Endothelial cell of umbilical vein (primary cell): ENCODE results near the gene ZNF783. TPM values are rescaled to one million over a fixed set of nuclear protein-coding genes. Genes with fewer than 3 reads are reported as not detected.

Experiments
- BruUV-seq: library from RNA; stranded (reverse); fragments of 400-500 nt; replicated peaks from 2 replicates; lab custom pipeline; 2021; lab: Mats Ljungman, UMichigan
- CTCF ChIA-PET: fragments of 300-600, 350-600 bp; sonication (Branson Sonifier 250); formaldehyde crosslinking; loops from one replicate; lab custom pipeline; 2021; ENCODE audit warnings: antibody characterized with exemption, inconsistent platforms; lab: Charles Lee
- POLR2A ChIA-PET: fragments of 300-600, 350-600 bp; sonication (Branson Sonifier 250); formaldehyde crosslinking; loops from one replicate; lab custom pipeline; 2021; ENCODE audit warnings: antibody characterized with exemption, inconsistent platforms; lab: Charles Lee
- DNase-seq: peaks from one replicate; pipeline ENCODE4 v3.0.0-alpha.2; 2011; ENCODE audit warnings: low read depth, low spot score
- FAIRE-seq: peaks from 2 replicates; lab custom pipeline; 2011; peaks lifted over from hg19 to GRCh38; lab: Jason Lieb, UNC
- H2AFZ ChIP-seq: 2 replicates; pipeline ENCODE4 v1.6.0; 2012; ENCODE audit warnings: low read depth, low read length, control low read depth, inconsistent platforms
- H3K27ac ChIP-seq: 2 replicates; pipeline ENCODE4 v1.5.1; 2011; ENCODE audit warnings: low read depth, mild to moderate bottlenecking, control low read depth, low read length, moderate library complexity; ENCODE audit not compliant: insufficient read depth
- H3K27me3 ChIP-seq, 2 experiments: 2 replicates each; pipeline versions ENCODE4 v1.6.0 to v1.6.1; 2011; ENCODE audit warnings: low read length in 2 of 2, mixed read lengths in 1 of 2; ENCODE audit not compliant: control insufficient read depth in 2 of 2, insufficient read depth in 2 of 2
- H3K36me3 ChIP-seq, 2 experiments: 2 replicates in 1 of 2; 3 replicates in 1 of 2; pipeline ENCODE4 v1.5.1; 2011; ENCODE audit warnings: low read length in 2 of 2, mild to moderate bottlenecking in 1 of 2, moderate library complexity in 1 of 2; ENCODE audit not compliant: control insufficient read depth in 2 of 2, insufficient read depth in 2 of 2; ENCODE audit errors: extremely low read depth in 1 of 2
- H3K4me1 ChIP-seq: 3 replicates; pipeline ENCODE4 v1.5.1; 2011; ENCODE audit warnings: mild to moderate bottlenecking, low read length; ENCODE audit not compliant: control insufficient read depth, insufficient read depth; ENCODE audit errors: extremely low read depth
- H3K4me2 ChIP-seq: 2 replicates; pipeline ENCODE4 v1.6.1; 2011; ENCODE audit warnings: low read length, control low read depth, mixed read lengths; ENCODE audit not compliant: insufficient read depth
- H3K4me3 ChIP-seq, 3 experiments: fragments of 200-600 bp in 1 of 3; sonication (generic), shearing (Covaris generic) in 1 of 3; replicated peaks in 1 of 3; 2 replicates each; pipeline ENCODE4 v1.5.1; 2011 to 2016; ENCODE audit warnings: control low read depth in 3 of 3, low read length in 3 of 3, mild to moderate bottlenecking in 2 of 3, inconsistent platforms in 1 of 3, low read depth in 1 of 3, moderate library complexity in 1 of 3; ENCODE audit not compliant: insufficient read depth in 1 of 3
- H3K79me2 ChIP-seq: 2 replicates; pipeline ENCODE4 v1.6.0; 2012; ENCODE audit warnings: low read length, inconsistent platforms; ENCODE audit not compliant: control insufficient read depth, insufficient read depth
- H3K9ac ChIP-seq: replicated peaks from 2 replicates; pipeline ENCODE3; 2011; ENCODE audit warnings: low read length, control low read depth; ENCODE audit not compliant: insufficient read depth; ENCODE audit errors: extremely low read depth
- H3K9me1 ChIP-seq: replicated peaks from 3 replicates; pipeline ENCODE4 v1.6.0; 2011; ENCODE audit warnings: mild to moderate bottlenecking, low read length; ENCODE audit not compliant: control insufficient read depth, insufficient read depth; ENCODE audit errors: extremely low read depth
- H3K9me3 ChIP-seq: replicated peaks from 2 replicates; pipeline ENCODE4 v1.5.1; 2012; ENCODE audit warnings: low read length, inconsistent platforms; ENCODE audit not compliant: control insufficient read depth, insufficient read depth
- H4K20me1 ChIP-seq: replicated peaks from 2 replicates; pipeline ENCODE3; 2011; ENCODE audit warnings: mild to moderate bottlenecking, low read length; ENCODE audit not compliant: control insufficient read depth, insufficient read depth; ENCODE audit errors: extremely low read depth
- EZH2 ChIP-seq: IDR thresholded peaks from 2 replicates; pipeline ENCODE4 v1.6.1; 2012; ENCODE audit warnings: borderline replicate concordance, low read depth, mild to moderate bottlenecking, moderate library complexity, low read length, inconsistent platforms; ENCODE audit not compliant: severe bottlenecking
- FOS ChIP-seq: IDR thresholded peaks from 2 replicates; pipeline ENCODE4 v1.6.1; 2011; ENCODE audit warnings: mild to moderate bottlenecking, low read length, moderate library complexity, borderline replicate concordance; ENCODE audit not compliant: insufficient read depth
- GATA2 ChIP-seq: IDR thresholded peaks from 2 replicates; pipeline ENCODE4 v1.7.0; 2011; ENCODE audit warnings: low read depth, mild to moderate bottlenecking, moderate library complexity, mixed read lengths, low read length; ENCODE audit not compliant: insufficient read length, insufficient read depth
- JUN ChIP-seq: IDR thresholded peaks from 2 replicates; pipeline ENCODE4 v1.6.1; 2011; ENCODE audit warnings: borderline replicate concordance, low read depth; ENCODE audit not compliant: insufficient read length, insufficient read depth
- MYC ChIP-seq: IDR thresholded peaks from one replicate; pipeline ENCODE4 v1.6.1; 2011; ENCODE audit warnings: mild to moderate bottlenecking, low read depth, low read length
- POLR2A ChIP-seq: IDR thresholded peaks from 2 replicates; pipeline ENCODE4 v1.6.1; 2012; ENCODE audit warnings: low read depth, mild to moderate bottlenecking, control low read depth, low read length
- POLR2AphosphoS5 ChIP-seq: IDR thresholded peaks from 2 replicates; pipeline ENCODE4 v1.6.1; 2012; ENCODE audit warnings: low read depth, mild to moderate bottlenecking, control low read depth, low read length, moderate library complexity; ENCODE audit not compliant: insufficient read depth
- dilution Hi-C: fragments of 300-500 bp; cut with MboI; formaldehyde crosslinking; loops from one replicate; pipeline ENCODE4 v1.15.0; 2019; ENCODE audit warnings: low sequenced_read_pairs; ENCODE audit not compliant: extremely low pct_ligation_motif_present
- intact Hi-C: fragments of 100-400 bp; cut with micrococcal nuclease; formaldehyde crosslinking; loops from one replicate; pipeline ENCODE4 v1.10.0; 2022
- polyA plus RNA-seq, 4 experiments: library from polyadenylated mRNA; depleted of rRNA in 3 of 4; stranded (reverse) in 3 of 4; unstranded in 1 of 4; fragments of >200 nt; gene quantifications; 2 replicates each; pipeline versions ENCODE4 v1.2.1 to v1.2.3, GENCODE V29; 2011 to 2012; ENCODE audit warnings: missing spikeins in 1 of 4
- total RNA-seq: library from RNA; stranded (reverse); gene quantifications from 2 replicates; pipeline ENCODE4 v1.2.3, GENCODE V29; 2021
- TF ChIP-seq, protein P1 (sequence below), 2 donors: IDR thresholded peaks; 1 replicate in 1 of 2; 2 replicates in 1 of 2; pipeline ENCODE4 v1.5.1; 2011; ENCODE audit warnings: low read length in 2 of 2, mild to moderate bottlenecking in 2 of 2, moderate library complexity in 2 of 2, control low read depth in 1 of 2, inconsistent platforms in 1 of 2, low read depth in 1 of 2; ENCODE audit not compliant: insufficient read depth in 1 of 2; ENCODE audit errors: extremely low read depth in 1 of 2
- TF ChIP-seq, protein P2 (sequence below): IDR thresholded peaks from 2 replicates; pipeline ENCODE4 v1.6.1; 2011; ENCODE audit not compliant: insufficient read depth, insufficient read length

The ZNF783 gene
- total and polyA plus RNA-seq, 2 donors (not counting 3 experiments of a cell fraction or from before 2014, with no cell fraction given), result 7.3 to 9.8 TPM

DNA sequence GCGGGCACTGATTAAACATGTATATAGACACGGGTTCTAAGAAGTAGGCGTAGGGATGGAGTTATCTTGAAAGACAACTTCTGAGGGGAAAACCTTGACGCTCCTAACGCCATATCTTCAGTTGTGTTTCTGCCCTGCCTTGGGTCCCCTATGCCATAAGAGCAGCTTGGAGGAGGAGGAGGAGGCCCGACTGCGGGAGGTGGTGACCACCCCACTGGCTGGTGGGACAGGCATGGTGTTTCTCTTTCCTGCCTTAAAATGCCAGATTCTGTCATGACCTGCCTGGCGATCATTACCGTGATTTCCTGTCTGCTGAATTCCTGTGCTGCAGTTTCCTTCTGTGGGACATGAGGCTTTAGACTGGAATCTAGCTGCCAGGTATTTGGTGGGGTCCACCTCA, 15.9 kb downstream of the ZNF783 start:
- no peaks in the 10 kb centered on the region for H4K20me1 ChIP-seq
- no peak overlapping the region for H3K4me2 ChIP-seq
- no peaks in the 10 kb centered on the region for H3K27me3 ChIP-seq
- intact Hi-C loops, result no loop called here
- no TSS peak for BruUV-seq
- H3K9ac ChIP-seq, result no peak overlapping the region
- CTCF ChIA-PET, result no interaction called here
- no peaks in the 10 kb centered on the region for H3K79me2 ChIP-seq
- H3K9me1 ChIP-seq, result no peaks in the 10 kb centered on the region
- dilution Hi-C loops, result no loop called here
- no peaks in the 10 kb centered on the region for H3K9me3 ChIP-seq
- no peak for TF ChIP-seq MYC
- TF ChIP-seq JUN, result no peak
- no peak for TF ChIP-seq POLR2A
- TF ChIP-seq POLR2AphosphoS5, result no peak
- TF ChIP-seq, protein P1, sequence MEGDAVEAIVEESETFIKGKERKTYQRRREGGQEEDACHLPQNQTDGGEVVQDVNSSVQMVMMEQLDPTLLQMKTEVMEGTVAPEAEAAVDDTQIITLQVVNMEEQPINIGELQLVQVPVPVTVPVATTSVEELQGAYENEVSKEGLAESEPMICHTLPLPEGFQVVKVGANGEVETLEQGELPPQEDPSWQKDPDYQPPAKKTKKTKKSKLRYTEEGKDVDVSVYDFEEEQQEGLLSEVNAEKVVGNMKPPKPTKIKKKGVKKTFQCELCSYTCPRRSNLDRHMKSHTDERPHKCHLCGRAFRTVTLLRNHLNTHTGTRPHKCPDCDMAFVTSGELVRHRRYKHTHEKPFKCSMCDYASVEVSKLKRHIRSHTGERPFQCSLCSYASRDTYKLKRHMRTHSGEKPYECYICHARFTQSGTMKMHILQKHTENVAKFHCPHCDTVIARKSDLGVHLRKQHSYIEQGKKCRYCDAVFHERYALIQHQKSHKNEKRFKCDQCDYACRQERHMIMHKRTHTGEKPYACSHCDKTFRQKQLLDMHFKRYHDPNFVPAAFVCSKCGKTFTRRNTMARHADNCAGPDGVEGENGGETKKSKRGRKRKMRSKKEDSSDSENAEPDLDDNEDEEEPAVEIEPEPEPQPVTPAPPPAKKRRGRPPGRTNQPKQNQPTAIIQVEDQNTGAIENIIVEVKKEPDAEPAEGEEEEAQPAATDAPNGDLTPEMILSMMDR (IDR thresholded peaks at IDR 0.05; ENCODE audit: extremely low read depth in 1 of 2, insufficient read depth in 1 of 2, low read depth in 1 of 2, low read length in 2 of 2), result no peak
- TF ChIP-seq EZH2, result no peak
- no peak overlapping the region for H3K4me3 ChIP-seq
- DNase-seq (no peak), FAIRE-seq (no peak)
- H2AFZ ChIP-seq, result no peak overlapping the region
- H3K4me1 ChIP-seq, result no peaks in the 10 kb centered on the region
- no peak overlapping the region for H3K27ac ChIP-seq
- POLR2A ChIA-PET, result no interaction called here
- peaks cover 2 to 8% of the 10 kb centered on the region in 2 experiments for H3K36me3 ChIP-seq

DNA sequence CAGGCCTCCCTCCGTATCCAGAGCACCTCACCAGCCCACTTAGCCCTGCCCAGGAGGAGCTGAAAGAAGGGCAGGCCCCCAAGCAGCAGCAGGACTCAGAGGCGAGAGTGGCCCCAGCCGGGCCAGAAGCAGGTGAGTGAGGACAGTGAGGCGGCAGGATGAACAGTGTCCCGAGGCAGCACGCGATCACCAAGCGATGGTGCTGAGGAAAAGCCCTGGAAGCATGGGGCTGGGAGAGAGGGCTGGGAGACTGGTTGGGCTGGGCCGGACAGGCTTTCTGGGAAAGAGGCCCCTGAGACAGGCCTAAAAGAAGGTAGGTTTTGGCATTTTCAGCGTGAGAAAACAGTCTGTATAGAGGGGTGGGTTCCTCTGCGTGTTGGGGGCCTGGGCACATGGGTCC, 16.4 kb downstream of the ZNF783 start:
- DNase-seq (no peak), FAIRE-seq (no peak)
- POLR2A ChIA-PET, result no interaction called here
- Histone ChIP-seq H3K27ac (no peak overlapping the region), H3K27me3 (no peaks in the 10 kb centered on the region), H3K4me1 (no peaks in the 10 kb centered on the region), H3K79me2 (no peaks in the 10 kb centered on the region), H3K9me1 (no peaks in the 10 kb centered on the region), H3K4me2 (no peak overlapping the region), H3K4me3 (no peak overlapping the region), H2AFZ (no peak overlapping the region), H3K9ac (no peak overlapping the region), H4K20me1 (no peaks in the 10 kb centered on the region), H3K36me3 (peaks cover 2 to 8% of the 10 kb centered on the region in 2 experiments), H3K9me3 (no peaks in the 10 kb centered on the region)
- CTCF ChIA-PET, result interaction anchor here (0.9 to 1.2 kb wide), 2 partner anchors 16 to 32 kb away, joined by 4 read pairs; partner anchors contain the start of gene ZNF783
- no TSS peak for BruUV-seq
- intact Hi-C loops, result no loop called here
- dilution Hi-C loops, result no loop called here
- TF ChIP-seq MYC, result no peak
- TF ChIP-seq FOS, result no peak
- TF ChIP-seq GATA2, result no peak
- TF ChIP-seq, protein P2, sequence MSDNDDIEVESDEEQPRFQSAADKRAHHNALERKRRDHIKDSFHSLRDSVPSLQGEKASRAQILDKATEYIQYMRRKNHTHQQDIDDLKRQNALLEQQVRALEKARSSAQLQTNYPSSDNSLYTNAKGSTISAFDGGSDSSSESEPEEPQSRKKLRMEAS, result no peak
- no peak for TF ChIP-seq POLR2AphosphoS5
- TF ChIP-seq, protein P1 (IDR thresholded peaks at IDR 0.05; ENCODE audit: extremely low read depth in 1 of 2, insufficient read depth in 1 of 2, low read depth in 1 of 2, low read length in 2 of 2), result no peak
- no peak for TF ChIP-seq EZH2
- no peak for TF ChIP-seq JUN
- TF ChIP-seq POLR2A, result no peak
